GOT3 (cell line): ENCODE results near the gene CENATAC.
"Not testable (repeated sequence)": the region's sequence is repeated elsewhere in the genome, so short reads cannot be mapped to it uniquely, and the experiment has no call there.

Source experiments
- DNase-seq: peaks from one replicate; lab custom pipeline; 2025; ENCODE audit warnings: mixed read lengths; lab: John Stamatoyannopoulos, UW

CENATAC gene

DNA sequence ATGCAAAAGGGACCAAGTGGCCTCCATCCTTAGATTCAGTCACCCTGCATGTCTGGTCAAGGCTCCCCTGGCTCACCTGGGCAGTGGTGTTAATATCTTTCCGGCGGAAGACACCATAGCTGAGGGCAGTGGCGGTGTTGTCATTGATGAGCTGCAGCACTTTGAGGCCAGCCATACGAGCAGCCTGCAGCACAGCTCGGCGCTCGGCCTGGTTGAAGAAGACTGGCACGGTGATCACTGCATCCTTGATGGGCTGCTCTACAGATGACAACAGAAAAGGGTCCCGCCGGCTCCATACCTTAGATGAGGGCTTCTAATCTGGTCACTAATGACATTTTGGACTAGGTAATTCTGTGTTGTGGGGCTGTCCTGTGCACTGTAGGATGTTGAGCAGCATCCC, 56.5 kb downstream of the CENATAC start:
- no peak for DNase-seq

- no peak for DNase-seq
These were observed 58.0 kb downstream of the CENATAC start for GRCh38 chr11:119055901-119056300.

DNA sequence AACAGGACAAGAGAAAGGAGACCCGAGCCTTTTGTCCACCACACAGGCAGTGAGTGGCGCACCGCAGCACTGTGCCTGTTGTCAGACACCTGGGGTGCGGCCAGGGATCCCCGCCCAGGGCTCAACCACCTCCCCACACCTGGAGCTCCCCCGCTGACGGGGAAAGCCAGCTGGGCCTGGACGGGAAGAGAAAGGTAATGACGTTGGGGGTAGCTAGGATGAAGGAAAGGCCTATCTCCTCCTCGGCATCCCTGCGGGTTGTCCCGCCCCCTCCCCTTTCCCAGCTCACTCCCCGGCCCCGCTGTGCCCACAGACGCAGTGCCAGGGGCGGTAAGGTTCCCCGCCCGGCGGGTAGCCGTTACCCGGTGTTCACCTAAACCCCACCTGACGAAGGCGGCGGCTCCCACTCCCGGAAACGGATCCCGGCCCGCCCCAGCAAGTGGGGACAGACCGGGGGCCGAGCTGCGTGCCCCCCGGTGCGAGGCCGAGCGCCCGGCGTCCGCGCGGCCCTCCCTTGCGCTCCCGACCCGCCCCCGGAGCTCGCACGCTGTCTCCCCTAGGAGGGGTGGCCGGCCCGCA, 58.6 kb downstream of the CENATAC start:
- no peak for DNase-seq

- DNase-seq = peak; percentile 85
These were observed 59.2 kb downstream of the CENATAC start, which contains the start of gene HYOU1 for GRCh38 chr11:119057000-119057769. TSS of gene HYOU1 (minus strand) at chr11:119057205. CDS start at chr11:119056160, 1,045 bp downstream.

GRCh38 chr11:119059128-119059527, 61.2 kb downstream of the CENATAC start:
- not testable (repeated sequence) for DNase-seq

- DNase-seq = no peak
These were observed 63.3 kb downstream of the CENATAC start for GRCh38 chr11:119061256-119061655.

DNA sequence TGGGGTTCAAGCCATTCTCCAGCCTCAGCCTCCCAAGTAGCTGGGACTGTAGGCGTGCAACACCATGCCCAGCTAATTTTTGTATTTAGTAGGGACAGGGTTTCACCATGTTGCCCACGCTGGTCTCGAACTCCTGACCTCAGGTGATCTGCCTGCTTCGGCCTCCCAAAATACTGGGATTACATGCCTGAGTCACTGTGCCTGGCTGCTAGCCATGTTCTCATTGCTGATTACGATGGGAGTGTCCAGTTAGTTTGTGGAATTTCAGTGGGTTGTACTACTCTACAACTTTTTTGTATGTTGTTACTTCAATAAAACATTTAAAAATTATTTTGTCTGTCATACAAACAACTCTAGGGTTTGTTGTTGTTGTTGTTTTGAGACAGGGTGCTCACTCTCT, 64.8 kb downstream of the CENATAC start:
- DNase-seq = no peak

DNA sequence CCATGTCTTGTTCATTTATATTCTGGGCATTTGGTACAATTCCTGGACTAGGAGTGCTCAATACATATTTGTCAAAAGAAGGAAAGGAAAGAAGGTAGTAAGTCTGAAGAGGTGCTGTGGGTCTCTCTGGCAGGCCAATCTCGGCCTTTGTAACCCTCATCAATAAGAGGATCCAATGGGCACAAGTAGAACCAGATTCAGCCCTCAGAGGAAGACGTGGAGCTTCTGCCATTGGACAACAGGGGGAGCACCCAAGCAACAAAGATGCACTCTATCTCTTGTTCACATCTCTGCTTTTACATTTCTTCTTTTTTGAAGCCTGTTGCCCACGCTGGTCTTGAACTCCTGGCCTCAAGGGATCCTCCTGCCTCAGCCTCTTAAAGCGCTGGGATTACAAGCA, 67.4 kb downstream of the CENATAC start:
- DNase-seq = no peak
